HCT116 (cell line): ENCODE data around the gene BOLA2. TPM values are rescaled to one million over a fixed set of nuclear protein-coding genes. Genes with fewer than 3 reads are reported as not detected.
"Not testable (repeated sequence)": the region's sequence is repeated elsewhere in the genome, so short reads cannot be mapped to it uniquely, and the experiment has no call there.

ENCODE experiments used
- ATAC-seq: fragments of 200-7000 bp; cut with Tn5 transposase; 2 replicates; pipeline ENCODE4 v1.9.1; 2020; ENCODE audit warnings: mild to moderate bottlenecking, moderate library complexity
- BruUV-seq: library from RNA; stranded (reverse); fragments of 400-500 nt; replicated peaks from 2 replicates; lab custom pipeline; 2021; lab: Mats Ljungman, UMichigan
- CTCF ChIA-PET: fragments of 300-600 bp; sonication (Branson Sonifier 250); formaldehyde crosslinking; loops from one replicate; lab custom pipeline; 2021; ENCODE audit warnings: antibody characterized with exemption; lab: Charles Lee
- POLR2A ChIA-PET: fragments of 300-600, 350-600 bp; sonication (Branson Sonifier 250); formaldehyde crosslinking; loops from one replicate; lab custom pipeline; 2021; ENCODE audit warnings: antibody characterized with exemption; lab: Charles Lee
- RAD21 ChIA-PET, 2 experiments: fragments of 300-600 bp; sonication (Branson Sonifier 250); formaldehyde crosslinking; loops; one replicate each; lab custom pipeline; 2023; ENCODE audit warnings: low total read pairs in 2 of 2; ENCODE audit not compliant: uncharacterized antibody in 2 of 2, unreplicated experiment in 2 of 2, low non-redundant PET in 1 of 2; lab: Charles Lee
- DNase-seq: peaks from one replicate; pipeline ENCODE4 v3.0.0-alpha.2; 2010; ENCODE audit warnings: low read depth, low spot score
- H2AFZ ChIP-seq: fragments of 200-600 bp; shearing (Covaris generic), sonication (generic); 2 replicates; pipeline ENCODE4 v1.6.1; 2017; ENCODE audit warnings: low read depth, mixed run types, mixed read lengths, antibody characterized with exemption, low read length; ENCODE audit not compliant: poor library complexity, severe bottlenecking
- H3K27ac ChIP-seq: 2 replicates; pipeline ENCODE4 v1.5.1; 2012; ENCODE audit warnings: low read depth, low read length
- H3K27me3 ChIP-seq: fragments of 200-600 bp; sonication (generic); 2 replicates; pipeline ENCODE4 v1.6.1; 2016; ENCODE audit warnings: mixed run types, low read length, mixed read lengths; ENCODE audit not compliant: insufficient read depth
- H3K36me3 ChIP-seq, 2 experiments: fragments of 200-500 bp in 1 of 2; fragments of 200-600 bp in 1 of 2; sonication (Bioruptor generic) in 1 of 2; sonication (generic) in 1 of 2; 2 replicates each; pipeline versions ENCODE4 v1.5.1 to v1.6.1; 2014 to 2016; ENCODE audit warnings: low read length in 2 of 2, inconsistent platforms in 1 of 2, mixed read lengths in 1 of 2, mixed run types in 1 of 2; ENCODE audit not compliant: insufficient read depth in 2 of 2, control insufficient read depth in 1 of 2
- H3K4me1 ChIP-seq, 2 experiments: fragments of 200-600 bp in 1 of 2; sonication (generic) in 1 of 2; 2 replicates each; pipeline versions ENCODE4 v1.5.1 to v1.6.1; 2012 to 2017; ENCODE audit warnings: low read length in 2 of 2, inconsistent platforms in 1 of 2, mild to moderate bottlenecking in 1 of 2, mixed read lengths in 1 of 2, mixed run types in 1 of 2, moderate library complexity in 1 of 2; ENCODE audit not compliant: insufficient read depth in 2 of 2, control insufficient read depth in 1 of 2
- H3K4me2 ChIP-seq: fragments of 200-600 bp; sonication (generic); 2 replicates; pipeline ENCODE4 v1.6.1; 2017; ENCODE audit warnings: mixed run types, low read length, mixed read lengths
- H3K4me3 ChIP-seq, 2 experiments: fragments of 200-600 bp in 1 of 2; sonication (generic) in 1 of 2; replicated peaks in 1 of 2; 2 replicates each; pipeline ENCODE4 v1.5.1; 2011 to 2016; ENCODE audit warnings: low read length in 2 of 2, control low read depth in 1 of 2, low read depth in 1 of 2, mild to moderate bottlenecking in 1 of 2, mixed read lengths in 1 of 2, mixed run types in 1 of 2
- H3K79me2 ChIP-seq: fragments of 200-600 bp; sonication (generic); 2 replicates; pipeline ENCODE4 v1.6.1; 2017; ENCODE audit warnings: mild to moderate bottlenecking, mixed run types, low read length, moderate library complexity, mixed read lengths; ENCODE audit not compliant: insufficient read depth
- H3K9ac ChIP-seq: fragments of 200-600 bp; sonication (generic); 2 replicates; pipeline ENCODE4 v1.6.1; 2016; ENCODE audit warnings: low read length, mixed read lengths
- H3K9me2 ChIP-seq: fragments of 200-600 bp; sonication (generic), shearing (Covaris generic); 2 replicates; pipeline ENCODE4 v1.6.1; 2017; ENCODE audit warnings: mixed run types, mild to moderate bottlenecking, moderate library complexity; ENCODE audit not compliant: insufficient read depth
- H3K9me3 ChIP-seq, 2 experiments: fragments of 200-500 bp in 1 of 2; fragments of 200-600 bp in 1 of 2; sonication (Bioruptor generic) in 1 of 2; sonication (generic) in 1 of 2; 2 replicates each; pipeline ENCODE4 v1.6.1; 2014 to 2017; ENCODE audit warnings: low read length in 2 of 2, mixed read lengths in 2 of 2, inconsistent platforms in 1 of 2, low read depth in 1 of 2, mild to moderate bottlenecking in 1 of 2, mixed run types in 1 of 2, moderate library complexity in 1 of 2; ENCODE audit not compliant: control insufficient read depth in 1 of 2, insufficient read depth in 1 of 2
- H4K20me1 ChIP-seq: fragments of 200-600 bp; sonication (generic), shearing (Covaris generic); 2 replicates; pipeline ENCODE4 v1.6.1; 2017; ENCODE audit warnings: mixed run types, mild to moderate bottlenecking, moderate library complexity; ENCODE audit not compliant: insufficient read depth
- intact Hi-C: fragments of 100-400 bp; cut with micrococcal nuclease; formaldehyde crosslinking; loops from 2 replicates; pipeline ENCODE4 v1.10.0; 2022
- total RNA-seq: library from RNA; stranded (reverse); gene quantifications from one replicate; pipeline ENCODE4 v1.2.1, GENCODE V29; 2021; ENCODE audit not compliant: unreplicated experiment

BOLA2 gene
- total RNA-seq, 1 experiment from 2014 or later = 9.5 TPM

- H3K27me3 ChIP-seq, H3K9ac ChIP-seq, H3K4me3 ChIP-seq, H2AFZ ChIP-seq, H3K36me3 ChIP-seq, RAD21 ChIA-PET, intact Hi-C loops, CTCF ChIA-PET, H3K4me1 ChIP-seq, BruUV-seq, H4K20me1 ChIP-seq, H3K9me2 ChIP-seq, H3K27ac ChIP-seq, H3K79me2 ChIP-seq, H3K9me3 ChIP-seq, POLR2A ChIA-PET, ATAC-seq, DNase-seq, H3K4me2 ChIP-seq: not testable (repeated sequence)
Measured at GRCh38 chr16:29425390-29425789, 28.8 kb downstream of the BOLA2 start.

- H3K4me1 ChIP-seq, H3K27me3 ChIP-seq, DNase-seq, H3K36me3 ChIP-seq, H2AFZ ChIP-seq, ATAC-seq, H3K79me2 ChIP-seq, H3K27ac ChIP-seq, H3K9ac ChIP-seq, H3K4me3 ChIP-seq, H3K9me3 ChIP-seq, H4K20me1 ChIP-seq, BruUV-seq, intact Hi-C loops, CTCF ChIA-PET, H3K4me2 ChIP-seq, H3K9me2 ChIP-seq, POLR2A ChIA-PET, RAD21 ChIA-PET: not testable (repeated sequence)
Measured at GRCh38 chr16:29423587-29423986, 30.6 kb downstream of the BOLA2 start.

GRCh38 chr16:29405249-29405648, 48.9 kb downstream of the BOLA2 start:
- H3K4me1 ChIP-seq, POLR2A ChIA-PET, H3K9me2 ChIP-seq, H3K9ac ChIP-seq, H3K27me3 ChIP-seq, H4K20me1 ChIP-seq, H3K4me2 ChIP-seq, ATAC-seq, H3K4me3 ChIP-seq, DNase-seq, CTCF ChIA-PET, H3K9me3 ChIP-seq, intact Hi-C loops, RAD21 ChIA-PET, H3K79me2 ChIP-seq, BruUV-seq, H3K27ac ChIP-seq, H3K36me3 ChIP-seq, H2AFZ ChIP-seq: not testable (repeated sequence)

Other genes starting within 250 kb of the BOLA2 start
- 0.37 TPM for gene NPIPB11, start 47.6 kb downstream of the BOLA2 start, total RNA-seq
- 54.9 TPM for gene SLX1B, start 182 bp upstream of the BOLA2 start, total RNA-seq
- gene SULT1A4, start 5.6 kb upstream of the BOLA2 start, total RNA-seq = 7.2 TPM
- gene NPIPB12, start 52.1 kb upstream of the BOLA2 start, total RNA-seq = 41.0 TPM
- 0.47 TPM for gene SPN, start 208.9 kb upstream of the BOLA2 start, total RNA-seq
- 0.52 TPM for gene QPRT, start 224.8 kb upstream of the BOLA2 start, total RNA-seq